ENCODE results near the gene KCNH3. TPM values are rescaled to one million over a fixed set of nuclear protein-coding genes. Genes with fewer than 3 reads are reported as not detected.

Gene KCNH3
- polyA plus RNA-seq, 1 donor from 2014 or later: 0.63 TPM

GRCh38 chr12:49489720-49490119 lies 49.1 kb upstream of the KCNH3 start:
- Histone ChIP-seq H3K79me2 (replicated peaks; ENCODE audit: insufficient read depth, low read length) (no peaks in the 10 kb centered on the region), H3K27ac (ENCODE audit: low read length) (no peak overlapping the region), H3K27me3 (ENCODE audit: insufficient read depth, low read depth, low read length) (no peaks in the 10 kb centered on the region), H3K4me3 (ENCODE audit: low read length) (no peak overlapping the region), H3F3A (ENCODE audit: insufficient read depth, low read length, poor library complexity, severe bottlenecking) (no peaks in the 10 kb centered on the region), H4K20me1 (ENCODE audit: insufficient read depth) (no peaks in the 10 kb centered on the region), H2AFZ (ENCODE audit: low read depth, low read length) (no peak overlapping the region), H3K9me3 (ENCODE audit: low read length) (no peaks in the 10 kb centered on the region), H3K9me2 (ENCODE audit: insufficient read depth, low read length) (no peaks in the 10 kb centered on the region), H3K4me2 (ENCODE audit: low read length) (no peak overlapping the region), H3K36me3 (ENCODE audit: insufficient read depth, low read length) (no peaks in the 10 kb centered on the region), H3K9ac (ENCODE audit: low read length) (no peak overlapping the region)
- TF ChIP-seq SMC3 (conservative IDR thresholded peaks at IDR 0.05; ENCODE audit: poor library complexity) (no peak), EP300 (conservative IDR thresholded peaks at IDR 0.05; ENCODE audit: poor library complexity, severe bottlenecking) (no peak), RAD21 (conservative IDR thresholded peaks at IDR 0.05) (no peak)

GRCh38 chr12:49491823-49492222 lies 47.0 kb upstream of the KCNH3 start:
- TF ChIP-seq EP300 (conservative IDR thresholded peaks at IDR 0.05; ENCODE audit: poor library complexity, severe bottlenecking) (no peak), POLR2AphosphoS5 (IDR thresholded peaks at IDR 0.05) (no peak), MXI1 (conservative IDR thresholded peaks at IDR 0.05; ENCODE audit: poor library complexity, severe bottlenecking) (no peak), EZH2 (IDR thresholded peaks at IDR 0.05; ENCODE audit: borderline replicate concordance, insufficient read depth, low read length, poor library complexity, severe bottlenecking) (no peak), REST (IDR thresholded peaks at IDR 0.05; ENCODE audit: borderline replicate concordance) (no peak), RAD21 (conservative IDR thresholded peaks at IDR 0.05) (no peak), SMC3 (conservative IDR thresholded peaks at IDR 0.05; ENCODE audit: poor library complexity) (no peak), CTCF (IDR thresholded peaks at IDR 0.05; ENCODE audit: poor library complexity, severe bottlenecking) (no peak), TAF1 (IDR thresholded peaks at IDR 0.05; ENCODE audit: low read depth) (no peak)
- H2AFZ ChIP-seq (ENCODE audit: low read depth, low read length): no peak overlapping the region
- no peaks in the 10 kb centered on the region for H3K79me2 ChIP-seq (replicated peaks; ENCODE audit: insufficient read depth, low read length)
- no peak overlapping the region for H3K9ac ChIP-seq (ENCODE audit: low read length)
- H3K9me3 ChIP-seq (ENCODE audit: low read length): no peaks in the 10 kb centered on the region
- H3K36me3 ChIP-seq (ENCODE audit: insufficient read depth, low read length): no peaks in the 10 kb centered on the region
- H4K20me1 ChIP-seq (ENCODE audit: insufficient read depth): no peaks in the 10 kb centered on the region
- H3K27ac ChIP-seq (ENCODE audit: low read length): no peak overlapping the region
- no peak overlapping the region for H3K4me3 ChIP-seq (ENCODE audit: low read length)
- no peaks in the 10 kb centered on the region for H3K27me3 ChIP-seq (ENCODE audit: insufficient read depth, low read depth, low read length)
- H3F3A ChIP-seq (ENCODE audit: insufficient read depth, low read length, poor library complexity, severe bottlenecking): no peaks in the 10 kb centered on the region
- H3K4me2 ChIP-seq (ENCODE audit: low read length): no peak overlapping the region
- no peaks in the 10 kb centered on the region for H3K9me2 ChIP-seq (ENCODE audit: insufficient read depth, low read length)

GRCh38 chr12:49493900-49494299 lies 44.9 kb upstream of the KCNH3 start:
- TF ChIP-seq EZH2 (IDR thresholded peaks at IDR 0.05; ENCODE audit: borderline replicate concordance, insufficient read depth, low read length, poor library complexity, severe bottlenecking) (no peak), RAD21 (conservative IDR thresholded peaks at IDR 0.05) (no peak), EP300 (conservative IDR thresholded peaks at IDR 0.05; ENCODE audit: poor library complexity, severe bottlenecking) (no peak), REST (IDR thresholded peaks at IDR 0.05; ENCODE audit: borderline replicate concordance) (no peak), SMC3 (conservative IDR thresholded peaks at IDR 0.05; ENCODE audit: poor library complexity) (no peak), CTCF (IDR thresholded peaks at IDR 0.05; ENCODE audit: poor library complexity, severe bottlenecking) (no peak), MXI1 (conservative IDR thresholded peaks at IDR 0.05; ENCODE audit: poor library complexity, severe bottlenecking) (no peak), TAF1 (IDR thresholded peaks at IDR 0.05; ENCODE audit: low read depth) (no peak), POLR2AphosphoS5 (IDR thresholded peaks at IDR 0.05) (no peak)
- no peaks in the 10 kb centered on the region for H3F3A ChIP-seq (ENCODE audit: insufficient read depth, low read length, poor library complexity, severe bottlenecking)
- H3K4me2 ChIP-seq (ENCODE audit: low read length): no peak overlapping the region
- no peak overlapping the region for H3K4me3 ChIP-seq (ENCODE audit: low read length)
- no peaks in the 10 kb centered on the region for H3K9me3 ChIP-seq (ENCODE audit: low read length)
- no peaks in the 10 kb centered on the region for H4K20me1 ChIP-seq (ENCODE audit: insufficient read depth)
- H3K9me2 ChIP-seq (ENCODE audit: insufficient read depth, low read length): no peaks in the 10 kb centered on the region
- no peaks in the 10 kb centered on the region for H3K36me3 ChIP-seq (ENCODE audit: insufficient read depth, low read length)
- H3K27ac ChIP-seq (ENCODE audit: low read length): no peak overlapping the region
- H3K79me2 ChIP-seq (replicated peaks; ENCODE audit: insufficient read depth, low read length): no peaks in the 10 kb centered on the region
- H3K9ac ChIP-seq (ENCODE audit: low read length): no peak overlapping the region
- H2AFZ ChIP-seq (ENCODE audit: low read depth, low read length): no peak overlapping the region
- no peaks in the 10 kb centered on the region for H3K27me3 ChIP-seq (ENCODE audit: insufficient read depth, low read depth, low read length)
